GM19372 (cell line): ENCODE data around the gene TBXAS1.

Experiments
- ATAC-seq: cut with Tn5 transposase; IDR thresholded peaks from one replicate; pipeline ENCODE4 v1.9.1; 2021; ENCODE audit warnings: mild to moderate bottlenecking, low read depth, moderate library complexity; ENCODE audit not compliant: unreplicated experiment

The TBXAS1 gene

GRCh38 chr7:140059273-140060242 is 230.5 kb downstream of the TBXAS1 start:
- ATAC-seq, result no peak

GRCh38 chr7:140060243-140060630 is 231.2 kb downstream of the TBXAS1 start:
- no peak for ATAC-seq

GRCh38 chr7:140060788-140061606 is 231.9 kb downstream of the TBXAS1 start:
- no peak for ATAC-seq

GRCh38 chr7:140061607-140061930 is 232.5 kb downstream of the TBXAS1 start:
- ATAC-seq, result no peak

- ATAC-seq, result peak; percentile 9
These were observed 233.1 kb downstream of the TBXAS1 start for GRCh38 chr7:140062118-140062527.

- peak; percentile 91 for ATAC-seq
These were observed 233.7 kb downstream of the TBXAS1 start, which contains the start of gene PARP12 for GRCh38 chr7:140062528-140063299. PARP12 (minus strand) TSS chr7:140062951; CDS start chr7:140062847, 104 bp downstream.

- ATAC-seq, result no peak
These were observed 238.0 kb downstream of the TBXAS1 start for GRCh38 chr7:140067052-140067451.

- ATAC-seq, result no peak
These were observed 239.0 kb downstream of the TBXAS1 start for GRCh38 chr7:140068033-140068432.

- no peak for ATAC-seq
These were observed 240.4 kb downstream of the TBXAS1 start for GRCh38 chr7:140069298-140069949.
